Gastrocnemius medialis (tissue), 4 donors: ENCODE data around the gene UBR3.
"Not testable (repeated sequence)": the region's sequence is repeated elsewhere in the genome, so short reads cannot be mapped to it uniquely, and the experiment has no call there.

Experiments
- CTCF ChIP-seq, 5 experiments: fragments of 450-650 bp in 3 of 5; fragments of 200-600 bp in 2 of 5; sonication (generic) in 2 of 5; IDR thresholded peaks in 4 of 5; conservative IDR thresholded peaks in 1 of 5; 1 replicate in 4 of 5; 2 replicates in 1 of 5; pipeline ENCODE4 v1.5.1; 2016 to 2019; ENCODE audit warnings: antibody characterized with exemption in 5 of 5, mild to moderate bottlenecking in 3 of 5, moderate library complexity in 3 of 5
- POLR2A ChIP-seq, 2 donors: fragments of 450-650 bp; IDR thresholded peaks; one replicate each; pipeline ENCODE4 v1.6.1; 2017; ENCODE audit warnings: antibody characterized with exemption in 2 of 2, mild to moderate bottlenecking in 2 of 2, moderate library complexity in 2 of 2

GRCh38 chr2:169816961-169817360 lies 10.3 kb upstream of the UBR3 start:
- TF ChIP-seq CTCF (IDR thresholded peaks at IDR 0.05 in 4 of 5, conservative IDR thresholded peaks at IDR 0.05 in 1 of 5); POLR2A (IDR thresholded peaks at IDR 0.05): not testable (repeated sequence)
